Bronchus fibroblast of lung (primary cell): Measurements from ENCODE around the gene ESF1. TPM values are rescaled to one million over a fixed set of nuclear protein-coding genes. Genes with fewer than 3 reads are reported as not detected.

Source experiments
- total RNA-seq: library from RNA; depleted of rRNA; stranded (reverse); fragments of >200 nt; gene quantifications from 2 replicates; pipeline ENCODE4 v1.2.3, GENCODE V29; 2015

ESF1 gene, protein sequence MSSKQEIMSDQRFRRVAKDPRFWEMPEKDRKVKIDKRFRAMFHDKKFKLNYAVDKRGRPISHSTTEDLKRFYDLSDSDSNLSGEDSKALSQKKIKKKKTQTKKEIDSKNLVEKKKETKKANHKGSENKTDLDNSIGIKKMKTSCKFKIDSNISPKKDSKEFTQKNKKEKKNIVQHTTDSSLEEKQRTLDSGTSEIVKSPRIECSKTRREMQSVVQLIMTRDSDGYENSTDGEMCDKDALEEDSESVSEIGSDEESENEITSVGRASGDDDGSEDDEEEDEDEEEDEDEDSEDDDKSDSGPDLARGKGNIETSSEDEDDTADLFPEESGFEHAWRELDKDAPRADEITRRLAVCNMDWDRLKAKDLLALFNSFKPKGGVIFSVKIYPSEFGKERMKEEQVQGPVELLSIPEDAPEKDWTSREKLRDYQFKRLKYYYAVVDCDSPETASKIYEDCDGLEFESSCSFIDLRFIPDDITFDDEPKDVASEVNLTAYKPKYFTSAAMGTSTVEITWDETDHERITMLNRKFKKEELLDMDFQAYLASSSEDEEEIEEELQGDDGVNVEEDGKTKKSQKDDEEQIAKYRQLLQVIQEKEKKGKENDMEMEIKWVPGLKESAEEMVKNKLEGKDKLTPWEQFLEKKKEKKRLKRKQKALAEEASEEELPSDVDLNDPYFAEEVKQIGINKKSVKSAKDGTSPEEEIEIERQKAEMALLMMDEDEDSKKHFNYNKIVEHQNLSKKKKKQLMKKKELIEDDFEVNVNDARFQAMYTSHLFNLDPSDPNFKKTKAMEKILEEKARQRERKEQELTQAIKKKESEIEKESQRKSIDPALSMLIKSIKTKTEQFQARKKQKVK
- total RNA-seq, result 4.0 and 4.5 TPM in 2 replicates

DNA sequence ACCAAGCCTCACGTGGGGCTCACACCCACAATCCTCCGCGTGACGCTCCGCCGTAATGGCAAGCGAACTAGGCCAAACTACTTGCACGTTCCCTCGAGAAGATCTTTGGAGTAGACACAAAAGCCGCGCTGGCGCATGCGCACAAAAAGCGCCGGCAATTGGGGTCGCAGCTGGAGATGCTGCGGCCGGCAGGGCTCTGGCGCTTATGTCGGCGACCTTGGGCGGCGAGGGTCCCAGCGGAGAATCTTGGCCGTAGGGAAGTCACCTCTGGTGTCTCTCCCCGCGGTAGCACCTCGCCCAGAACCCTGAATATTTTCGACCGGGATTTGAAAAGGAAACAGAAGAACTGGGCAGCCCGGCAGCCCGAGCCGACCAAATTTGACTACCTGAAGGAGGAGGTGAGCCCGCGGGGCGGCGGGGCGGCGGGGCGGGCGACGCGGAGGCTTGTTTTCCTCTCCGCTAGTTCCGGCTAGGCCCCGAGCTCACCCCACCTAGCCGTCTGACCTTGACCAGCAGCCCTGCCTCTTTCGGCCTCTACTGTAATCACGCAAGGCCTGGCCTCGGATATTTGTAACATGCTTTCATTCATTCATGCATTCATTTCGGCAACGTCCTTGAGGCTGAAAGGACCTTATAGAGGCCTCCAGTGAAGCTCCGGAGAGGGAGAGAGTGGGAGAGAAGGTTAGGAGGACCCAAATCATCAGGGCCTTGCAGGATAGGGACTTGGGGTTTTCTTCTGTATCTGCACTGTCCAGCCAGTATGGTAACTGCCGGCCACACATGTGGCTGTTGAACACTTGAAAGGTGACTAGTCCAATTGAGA lies at the start of gene ESF1, which contains the start of gene NDUFAF5:
Gene ESF1 (minus strand): TSS at position 27 of the 823 bp plus-strand sequence. CDS start 1,779 bp downstream, outside the sequence.
Gene NDUFAF5 (plus strand): TSS at position 136 of the 823 bp plus-strand sequence. CDS start 41 bp downstream, at position 177.

Other genes with a start within 250 kb of the ESF1 start
- 3.5 and 3.6 TPM in 2 replicates for gene TASP1, start 146.0 kb downstream of the ESF1 start, total RNA-seq
- gene NDUFAF5, start 109 bp upstream of the ESF1 start, total RNA-seq, result 14.3 and 18.3 TPM in 2 replicates
- not detected in 2 replicates for gene SEL1L2, start 205.7 kb upstream of the ESF1 start, total RNA-seq
- gene MACROD2, start 210.6 kb upstream of the ESF1 start, total RNA-seq, result not detected in 2 replicates